SU-DHL-6 (cell line): ENCODE results near the gene SLU7.
A peak's percentile ranks its signal among the peaks of the same experiment; 100 is the strongest.

ENCODE experiments used
- H2AFZ ChIP-seq: fragments of 200-600 bp; sonication (generic); 2 replicates; pipeline ENCODE4 v1.6.1; 2014; ENCODE audit warnings: low read depth, mild to moderate bottlenecking, moderate library complexity, mixed read lengths, antibody characterized with exemption, low read length; ENCODE audit not compliant: severe bottlenecking
- H3F3A ChIP-seq: fragments of 200-600 bp; shearing (Covaris generic); 2 replicates; pipeline ENCODE4 v1.6.0; 2016; ENCODE audit warnings: antibody characterized with exemption, mild to moderate bottlenecking; ENCODE audit not compliant: insufficient read depth
- H3K27ac ChIP-seq: fragments of 200-600 bp; sonication (generic); 2 replicates; pipeline ENCODE4 v1.5.1; 2016; ENCODE audit warnings: low read depth, mild to moderate bottlenecking, low read length, moderate library complexity, mixed read lengths
- H3K27me3 ChIP-seq: fragments of 200-600 bp; sonication (generic), shearing (Covaris generic); 2 replicates; pipeline ENCODE4 v1.6.0; 2014; ENCODE audit warnings: mild to moderate bottlenecking, low read length
- H3K36me3 ChIP-seq: fragments of 200-600 bp; sonication (generic); 2 replicates; pipeline ENCODE4 v1.6.1; 2014; ENCODE audit warnings: mild to moderate bottlenecking, low read length, mixed read lengths
- H3K4me2 ChIP-seq: fragments of 300-600, 200-600 bp; shearing (Covaris generic), sonication (generic); 2 replicates; pipeline ENCODE4 v1.6.0; 2014; ENCODE audit warnings: low read length, low read depth, mild to moderate bottlenecking; ENCODE audit not compliant: poor library complexity, severe bottlenecking
- H3K4me3 ChIP-seq: fragments of 200-600 bp; sonication (generic); 2 replicates; pipeline ENCODE4 v1.5.1; 2014; ENCODE audit warnings: antibody characterized with exemption, low read length, mild to moderate bottlenecking, mixed read lengths; ENCODE audit not compliant: insufficient read depth, poor library complexity, severe bottlenecking
- H3K79me2 ChIP-seq: fragments of 200-600 bp; sonication (generic); 2 replicates; pipeline ENCODE4 v1.6.1; 2014; ENCODE audit warnings: mild to moderate bottlenecking, low read length, moderate library complexity; ENCODE audit not compliant: insufficient read depth
- H3K9ac ChIP-seq: fragments of 200-600 bp; sonication (generic); 2 replicates; pipeline ENCODE4 v1.7.0; 2014; ENCODE audit warnings: mild to moderate bottlenecking, low read length
- H3K9me2 ChIP-seq: fragments of 200-600 bp; sonication (generic); replicated peaks from 2 replicates; pipeline ENCODE4 v1.6.1; 2014; ENCODE audit warnings: low read length; ENCODE audit not compliant: insufficient read depth
- H3K9me3 ChIP-seq: fragments of 200-600 bp; sonication (generic); 2 replicates; pipeline ENCODE4 v1.6.1; 2014; ENCODE audit warnings: low read length, mixed read lengths; ENCODE audit not compliant: insufficient read depth
- H4K20me1 ChIP-seq: fragments of 200-600 bp; sonication (generic); 2 replicates; pipeline ENCODE4 v1.6.1; 2014; ENCODE audit warnings: low read depth, mild to moderate bottlenecking, antibody characterized with exemption, low read length, moderate library complexity, mixed read lengths
- EZH2phosphoT487 ChIP-seq: fragments of 200-600 bp; sonication (generic), shearing (Covaris generic); conservative IDR thresholded peaks from 2 replicates; pipeline ENCODE4 v1.6.1; 2018; ENCODE audit warnings: mild to moderate bottlenecking, antibody characterized with exemption, low read length, moderate library complexity, mixed read lengths
- TF ChIP-seq, protein P1 (sequence below): fragments of 200-600 bp; sonication (generic); IDR thresholded peaks from one replicate; pipeline ENCODE4 v1.5.1; 2017; ENCODE audit warnings: antibody characterized with exemption, mild to moderate bottlenecking, low read length, moderate library complexity; ENCODE audit not compliant: insufficient read depth, poor library complexity, severe bottlenecking

Gene SLU7

DNA sequence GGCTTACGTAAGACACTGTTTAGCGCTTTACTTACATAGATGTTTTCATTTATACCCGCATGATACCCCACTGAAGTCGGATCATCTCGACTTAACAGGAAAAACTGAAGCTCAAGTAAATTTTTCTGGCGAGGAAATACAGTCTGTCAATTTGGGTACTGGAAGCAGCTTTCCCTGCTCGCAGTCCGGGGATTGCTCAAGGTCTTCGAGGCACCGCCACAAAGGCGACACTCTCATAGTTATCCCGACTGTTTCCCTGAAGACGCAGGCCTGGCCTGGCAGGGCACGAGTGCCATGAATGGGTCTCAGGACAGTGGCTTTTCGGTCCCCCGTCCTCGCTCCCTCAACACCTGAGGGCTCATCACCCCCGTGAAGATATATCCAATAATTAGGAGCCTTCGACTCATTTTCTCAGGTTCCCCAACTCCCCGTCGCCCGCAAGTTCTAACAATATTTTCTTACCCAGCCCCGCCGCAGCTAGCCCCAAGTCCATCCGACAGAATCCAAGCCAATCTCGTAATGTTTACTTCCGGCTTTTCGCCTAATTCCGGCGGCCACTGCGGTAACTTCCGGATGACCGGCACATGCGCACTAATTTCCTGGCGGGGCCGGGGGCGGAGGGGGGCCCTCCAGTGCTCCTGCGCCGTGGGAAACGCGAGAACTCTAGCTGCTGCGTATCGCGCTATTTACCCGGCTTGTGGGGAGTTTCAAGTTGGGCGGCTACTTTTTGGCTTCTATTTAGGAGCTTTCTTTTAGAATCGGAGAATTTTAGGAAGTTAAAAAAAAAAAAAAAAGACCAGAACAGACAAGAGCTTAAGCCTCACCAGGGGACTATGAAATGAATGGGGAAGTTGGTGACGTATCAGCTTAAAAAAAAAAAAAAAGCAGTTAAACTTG, at the start of gene SLU7:
TSS of gene SLU7 (minus strand) at position 521 of the 897 bp plus-strand sequence. CDS start 3,787 bp downstream, outside the sequence.
- peak within 1 kb of the TSS; percentile 99 for H3K4me2 ChIP-seq
- peaks cover 36% of the 10 kb centered on the region for H3F3A ChIP-seq
- no peaks in the 10 kb centered on the region for H3K9me3 ChIP-seq
- peaks cover 56% of the 10 kb centered on the region for H3K79me2 ChIP-seq
- H3K4me3 ChIP-seq, result peak within 1 kb of the TSS; percentile 90
- H3K27ac ChIP-seq, result peak within 1 kb of the TSS; percentile 96
- H3K36me3 ChIP-seq, result peaks cover 12% of the 10 kb centered on the region; the same call in 1 of the 2 replicates
- TF ChIP-seq EZH2phosphoT487, result no peak
- TF ChIP-seq, protein P1, sequence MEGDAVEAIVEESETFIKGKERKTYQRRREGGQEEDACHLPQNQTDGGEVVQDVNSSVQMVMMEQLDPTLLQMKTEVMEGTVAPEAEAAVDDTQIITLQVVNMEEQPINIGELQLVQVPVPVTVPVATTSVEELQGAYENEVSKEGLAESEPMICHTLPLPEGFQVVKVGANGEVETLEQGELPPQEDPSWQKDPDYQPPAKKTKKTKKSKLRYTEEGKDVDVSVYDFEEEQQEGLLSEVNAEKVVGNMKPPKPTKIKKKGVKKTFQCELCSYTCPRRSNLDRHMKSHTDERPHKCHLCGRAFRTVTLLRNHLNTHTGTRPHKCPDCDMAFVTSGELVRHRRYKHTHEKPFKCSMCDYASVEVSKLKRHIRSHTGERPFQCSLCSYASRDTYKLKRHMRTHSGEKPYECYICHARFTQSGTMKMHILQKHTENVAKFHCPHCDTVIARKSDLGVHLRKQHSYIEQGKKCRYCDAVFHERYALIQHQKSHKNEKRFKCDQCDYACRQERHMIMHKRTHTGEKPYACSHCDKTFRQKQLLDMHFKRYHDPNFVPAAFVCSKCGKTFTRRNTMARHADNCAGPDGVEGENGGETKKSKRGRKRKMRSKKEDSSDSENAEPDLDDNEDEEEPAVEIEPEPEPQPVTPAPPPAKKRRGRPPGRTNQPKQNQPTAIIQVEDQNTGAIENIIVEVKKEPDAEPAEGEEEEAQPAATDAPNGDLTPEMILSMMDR, result no peak
- no peaks in the 10 kb centered on the region for H3K9me2 ChIP-seq
- no peaks in the 10 kb centered on the region for H3K27me3 ChIP-seq
- peak within 1 kb of the TSS; percentile 86 for H2AFZ ChIP-seq
- no peaks in the 10 kb centered on the region for H4K20me1 ChIP-seq
- peak within 1 kb of the TSS; percentile 73 for H3K9ac ChIP-seq

DNA sequence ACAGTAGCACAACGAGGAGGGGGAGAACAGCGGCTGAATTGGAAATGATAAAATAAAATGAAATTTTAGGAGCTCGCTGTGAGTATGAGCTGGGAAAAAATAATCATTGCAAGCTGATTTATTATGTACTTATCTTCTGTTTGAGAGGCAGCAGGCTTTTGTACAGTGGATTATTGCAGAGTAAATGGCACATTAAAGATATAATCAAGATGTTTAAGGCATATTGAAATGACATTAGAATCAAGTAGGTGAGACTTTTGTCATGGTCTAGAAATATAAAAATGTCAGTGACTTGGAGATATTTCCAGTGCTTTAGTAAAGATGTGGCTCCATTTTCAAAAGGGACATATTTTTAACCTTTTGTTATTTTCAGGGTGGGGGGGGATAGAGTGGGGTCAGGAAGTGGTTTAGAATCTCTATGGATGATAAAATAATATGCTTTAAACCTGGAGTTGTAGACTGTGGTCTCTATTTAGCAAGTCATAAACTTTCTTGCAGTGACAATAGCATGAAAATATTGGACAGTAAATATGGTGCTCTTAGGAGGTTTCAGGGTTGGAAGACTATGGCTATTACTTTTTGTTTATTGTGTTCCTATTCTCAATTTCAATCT, 49.6 kb upstream of the SLU7 start:
- Histone ChIP-seq H3K9me3 (no peaks in the 10 kb centered on the region), H4K20me1 (peaks cover 27% of the 10 kb centered on the region; the same call in 1 of the 2 replicates), H3F3A (peaks cover 32% of the 10 kb centered on the region), H3K4me3 (peak overlapping the region; percentile 66), H2AFZ (no peak overlapping the region), H3K9me2 (no peaks in the 10 kb centered on the region), H3K36me3 (peaks cover 24% of the 10 kb centered on the region), H3K4me2 (peak overlapping the region; percentile 98), H3K9ac (peak overlapping the region; percentile 76), H3K27me3 (no peaks in the 10 kb centered on the region), H3K79me2 (peaks cover 55% of the 10 kb centered on the region), H3K27ac (peak overlapping the region; percentile 92)
- TF ChIP-seq, protein P1, result no peak
- TF ChIP-seq EZH2phosphoT487, result no peak

DNA sequence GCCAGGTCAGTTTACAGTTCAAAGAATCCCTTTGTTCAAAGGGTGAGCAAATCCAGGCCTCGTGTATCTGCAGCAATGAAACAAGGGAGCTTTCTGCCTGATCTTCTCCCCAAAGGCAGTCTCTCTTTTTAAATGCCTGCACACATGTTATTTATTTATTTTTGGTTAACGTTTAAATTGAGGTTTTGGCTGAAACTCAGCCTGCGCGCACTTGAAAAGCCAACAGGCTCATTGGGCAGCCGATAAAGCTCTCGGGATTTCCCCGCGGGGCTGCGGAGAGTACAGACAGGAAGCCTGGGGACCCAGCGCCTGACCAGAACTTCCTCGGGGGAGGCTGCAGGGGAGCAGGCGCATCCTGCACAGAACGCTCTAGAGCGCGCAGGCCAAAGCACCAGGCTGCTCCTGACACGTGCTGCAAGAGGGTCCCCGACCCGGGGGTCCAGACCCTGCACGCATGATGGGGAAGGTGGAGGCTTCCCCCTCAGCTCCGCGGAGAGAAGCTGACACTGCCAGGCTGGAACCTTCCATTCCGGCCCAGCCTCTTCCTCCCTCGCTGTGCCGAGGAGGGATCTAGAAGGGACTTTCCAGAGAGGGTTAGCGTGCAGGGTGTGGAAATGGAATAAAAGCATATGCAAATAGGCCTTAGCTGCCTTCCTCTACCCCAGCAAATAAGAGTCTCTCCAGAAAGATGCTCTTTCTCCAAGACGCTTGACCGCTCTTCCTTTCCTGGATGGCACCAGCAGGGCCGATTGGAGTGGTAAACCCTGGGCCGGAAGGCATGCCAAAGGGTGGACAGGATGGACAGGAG, 48.9 kb upstream of the SLU7 start:
- peak overlapping the region; percentile 76 for H3K9ac ChIP-seq
- peak overlapping the region; percentile 66 for H3K4me3 ChIP-seq
- TF ChIP-seq, protein P1, result no peak
- no peak for TF ChIP-seq EZH2phosphoT487
- H3F3A ChIP-seq, result peaks cover 31% of the 10 kb centered on the region
- H3K4me2 ChIP-seq, result peak overlapping the region; percentile 98
- peak overlapping the region; percentile 92 for H3K27ac ChIP-seq
- H2AFZ ChIP-seq, result no peak overlapping the region
- H3K9me3 ChIP-seq, result no peaks in the 10 kb centered on the region
- H3K9me2 ChIP-seq, result no peaks in the 10 kb centered on the region
- peaks cover 21% of the 10 kb centered on the region; the same call in 1 of the 2 replicates for H4K20me1 ChIP-seq
- H3K27me3 ChIP-seq, result no peaks in the 10 kb centered on the region
- peaks cover 48% of the 10 kb centered on the region for H3K79me2 ChIP-seq
- H3K36me3 ChIP-seq, result peaks cover 23% of the 10 kb centered on the region
